NCI-H146 treated with DMSO at 0.1 percent for 48 hours (cell line): ENCODE measurements around the gene SERGEF.
A peak's percentile ranks its signal among the peaks of the same experiment; 100 is the strongest.

Experiments
- DNase-seq: peaks from one replicate; lab custom pipeline; 2025; ENCODE audit not compliant: unreplicated experiment; lab: John Stamatoyannopoulos, UW

The SERGEF gene

DNA sequence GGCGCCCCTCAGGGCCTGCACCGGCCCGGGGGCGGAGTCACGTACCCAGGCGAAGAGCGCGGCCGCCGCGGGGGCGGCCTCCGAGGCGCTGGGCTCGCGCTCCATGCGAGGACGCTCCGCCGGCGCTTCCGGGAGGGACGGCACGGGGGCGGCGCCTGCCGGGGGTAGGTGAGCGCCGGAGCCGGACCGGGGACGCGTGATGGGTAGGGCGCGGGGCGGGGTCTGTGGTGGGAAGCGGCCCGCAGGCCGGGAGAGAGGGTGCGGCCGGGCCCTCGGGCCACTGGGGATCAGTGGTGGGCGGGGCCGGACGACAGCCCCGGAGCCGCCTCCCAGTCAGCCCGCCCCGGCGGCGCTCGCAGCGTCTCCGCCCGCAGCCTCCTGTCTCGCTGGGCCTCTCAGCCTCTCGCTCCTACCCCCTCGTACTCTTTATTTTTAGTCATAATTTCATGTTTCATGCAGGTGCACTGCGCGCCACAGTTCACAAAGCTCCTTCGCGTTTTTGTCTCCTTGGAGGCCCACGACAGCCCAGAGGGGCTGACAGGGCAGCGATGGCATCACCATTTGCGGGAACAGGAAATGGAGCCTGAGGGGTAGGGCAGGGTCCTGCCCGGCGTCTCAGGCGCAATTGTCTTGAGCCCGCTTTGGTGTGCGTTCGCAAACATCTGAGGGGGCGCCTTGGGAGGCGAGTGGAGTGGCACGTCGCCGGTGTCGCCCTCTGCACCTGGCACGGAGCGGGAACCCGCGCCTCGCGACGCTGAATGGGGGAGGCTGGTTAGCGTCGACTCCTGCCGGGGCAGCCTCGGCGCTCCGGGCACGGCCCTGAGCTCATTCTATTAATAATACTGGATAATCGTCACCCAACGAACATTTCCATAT, at the start of gene SERGEF:
Gene SERGEF (minus strand): TSS at position 142 of the 876 bp plus-strand sequence. CDS start 37 bp downstream, at position 105.
- DNase-seq, result peak; percentile 90

DNA sequence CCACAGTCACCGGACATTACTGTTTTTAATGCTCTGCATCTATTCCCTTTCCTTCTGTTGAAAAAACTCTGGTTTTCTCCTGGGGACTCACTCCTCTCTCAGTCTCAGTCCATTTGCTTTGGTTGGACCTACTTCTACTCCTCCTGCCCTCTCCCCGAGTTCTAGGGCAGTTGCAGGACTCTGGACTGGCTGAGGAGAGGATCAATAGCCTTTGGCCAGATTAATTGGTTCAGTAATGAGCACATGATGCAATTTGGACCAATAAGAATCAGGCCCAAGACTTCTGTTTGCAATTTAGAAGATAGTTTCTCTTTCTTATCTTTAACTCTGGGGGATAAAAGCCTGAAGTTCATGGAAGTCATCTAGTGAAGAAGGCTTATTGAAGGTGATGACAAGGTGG, 48.5 kb upstream of the SERGEF start:
- no peak for DNase-seq

DNA sequence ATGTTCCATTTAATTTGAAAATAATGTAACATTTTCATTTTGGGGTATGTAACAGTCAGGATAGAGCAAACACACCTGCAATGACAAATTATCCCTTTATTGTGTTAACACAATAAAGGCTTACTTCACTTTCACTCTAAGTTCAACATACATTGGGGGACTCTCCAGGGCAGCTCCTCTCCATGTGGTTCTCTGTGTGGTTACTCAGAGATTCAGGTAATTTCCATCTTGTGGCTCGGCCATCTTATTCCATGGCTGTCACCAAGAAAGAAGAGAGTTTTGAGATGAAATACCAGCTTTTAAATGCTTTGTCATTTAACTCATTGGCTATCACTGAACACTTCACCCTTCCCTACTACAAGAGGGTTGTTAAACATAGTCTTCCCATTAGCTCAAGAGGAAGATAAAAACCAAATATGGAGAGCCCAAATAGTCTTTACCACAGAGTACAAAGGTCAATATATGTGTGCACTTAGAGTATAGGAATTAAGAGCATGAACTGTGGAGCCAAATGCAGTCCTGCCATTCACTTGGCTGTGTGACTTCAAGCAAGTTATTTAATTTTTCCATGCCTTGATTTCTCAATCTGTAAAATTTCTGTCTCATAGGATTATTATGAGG, 43.8 kb upstream of the SERGEF start:
- DNase-seq, result peak; percentile 28

DNA sequence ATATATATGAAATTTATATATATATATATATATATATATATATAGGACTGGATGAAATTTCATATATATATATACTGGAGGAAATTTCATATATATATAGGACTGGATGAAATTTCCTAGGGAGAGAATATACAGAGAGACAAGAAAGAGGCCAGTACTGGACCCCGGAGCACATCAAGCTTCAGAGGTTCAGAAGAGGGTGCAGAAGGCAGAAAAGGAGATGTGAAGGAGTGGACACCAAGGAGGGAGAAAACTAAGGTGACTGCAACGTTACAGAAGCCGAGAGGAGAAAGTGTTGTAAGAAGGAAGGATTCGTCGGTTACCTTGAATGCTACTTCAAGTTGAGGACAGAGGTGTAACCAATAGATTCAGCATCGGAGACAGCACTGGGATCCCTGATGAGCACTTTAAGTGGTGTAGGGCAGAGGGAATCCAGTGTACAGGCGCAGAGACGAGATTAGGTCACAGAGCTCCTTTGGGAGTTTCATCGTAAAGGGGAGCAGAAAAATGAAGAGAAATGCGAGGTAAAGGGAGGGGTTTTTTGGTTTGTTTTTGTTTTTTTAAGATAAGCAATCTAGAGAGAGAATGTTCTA, 41.8 kb upstream of the SERGEF start:
- no peak for DNase-seq

DNA sequence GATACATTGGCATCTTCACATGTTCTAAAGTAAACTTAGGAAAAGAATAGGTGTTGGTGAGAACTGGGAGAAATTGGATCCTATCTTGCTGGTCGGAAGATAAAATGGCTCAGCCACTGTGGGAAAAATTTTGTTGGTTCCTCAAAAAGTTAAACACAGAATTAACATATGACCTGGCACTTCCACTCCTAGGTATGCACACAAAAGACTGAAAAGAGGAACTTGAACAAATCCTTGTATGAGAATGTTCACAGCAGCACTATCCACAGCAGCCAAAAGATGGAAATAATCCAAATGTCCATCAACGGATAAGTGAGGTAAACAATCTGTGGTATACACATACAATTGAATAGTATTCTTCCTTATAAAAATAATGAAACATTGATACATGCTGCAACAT, 38.0 kb upstream of the SERGEF start:
- no peak for DNase-seq

DNA sequence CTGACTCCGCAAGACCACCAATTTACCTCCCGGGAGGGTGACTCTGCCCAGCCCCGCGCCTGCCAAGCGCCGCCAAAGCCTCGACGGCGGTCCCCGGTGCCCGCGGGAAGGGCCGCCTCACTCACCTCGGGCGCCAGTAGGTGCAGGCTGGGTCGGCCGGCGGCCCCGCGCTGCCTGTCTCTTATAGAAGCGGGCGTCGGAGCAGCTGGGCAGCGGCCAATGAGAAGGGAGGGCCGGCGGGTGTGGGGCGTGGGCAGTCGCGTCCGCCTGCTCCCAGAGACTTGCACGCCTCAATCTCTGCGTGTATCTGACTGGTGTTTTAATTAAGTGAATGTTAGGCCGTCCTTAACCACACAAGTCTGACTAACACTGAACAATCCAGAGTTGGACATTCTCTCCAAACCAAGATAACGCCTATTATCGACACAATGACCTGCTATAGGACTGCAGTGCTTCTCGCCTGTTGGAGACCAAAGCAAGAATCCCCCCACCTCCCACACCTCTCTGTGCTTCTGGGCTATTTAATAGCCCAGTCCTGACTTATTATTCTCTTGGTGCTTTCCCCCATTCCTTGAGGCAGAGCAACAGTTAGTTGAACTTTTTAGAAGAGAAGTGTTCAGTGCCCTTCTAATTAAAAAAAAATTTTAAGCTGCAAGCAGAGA, 33.4 kb upstream of the SERGEF start, which contains the start of gene TPH1:
Gene TPH1 (minus strand): TSS at position 154 of the 662 bp plus-strand sequence. CDS start 5,507 bp downstream, outside the sequence.
- peak; percentile 59 for DNase-seq

DNA sequence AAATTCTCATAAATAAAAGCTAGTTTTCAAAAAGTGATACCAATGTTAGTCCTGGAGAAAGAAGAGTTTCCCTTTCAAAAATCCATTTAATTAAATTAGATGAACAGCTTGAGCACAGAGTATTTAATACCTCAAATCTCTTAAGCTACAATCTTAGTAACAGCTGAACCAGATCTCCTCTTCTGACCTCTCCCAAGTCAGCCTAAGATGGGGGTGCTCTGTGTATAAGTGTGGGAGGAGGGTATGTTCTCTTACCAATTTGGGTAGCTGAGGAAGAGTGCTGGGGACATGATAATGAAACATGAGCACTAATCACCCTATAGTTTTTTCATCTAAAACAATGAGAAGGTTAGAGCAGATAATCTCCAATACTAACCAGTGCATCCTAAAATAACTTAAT, 23.6 kb upstream of the SERGEF start:
- no peak for DNase-seq

DNA sequence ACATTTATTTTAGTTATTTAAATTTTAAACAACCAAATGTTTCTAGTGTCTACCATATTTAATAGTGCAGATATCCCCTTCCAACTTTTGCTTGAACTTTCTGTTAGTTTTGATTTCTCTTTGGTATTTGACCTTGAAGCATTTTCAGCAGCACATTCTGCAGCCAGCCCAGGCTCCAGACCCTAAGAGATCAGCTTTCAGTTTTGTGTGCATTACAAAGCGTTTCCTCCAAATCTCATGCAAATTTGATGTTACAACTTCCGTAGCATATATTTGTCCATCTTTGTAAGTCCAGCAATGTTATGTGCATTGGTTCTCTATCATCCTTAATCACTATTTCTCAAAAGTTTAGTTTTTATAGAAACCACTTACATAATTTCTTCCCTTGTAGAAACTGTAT, 14.6 kb upstream of the SERGEF start:
- DNase-seq, result no peak

DNA sequence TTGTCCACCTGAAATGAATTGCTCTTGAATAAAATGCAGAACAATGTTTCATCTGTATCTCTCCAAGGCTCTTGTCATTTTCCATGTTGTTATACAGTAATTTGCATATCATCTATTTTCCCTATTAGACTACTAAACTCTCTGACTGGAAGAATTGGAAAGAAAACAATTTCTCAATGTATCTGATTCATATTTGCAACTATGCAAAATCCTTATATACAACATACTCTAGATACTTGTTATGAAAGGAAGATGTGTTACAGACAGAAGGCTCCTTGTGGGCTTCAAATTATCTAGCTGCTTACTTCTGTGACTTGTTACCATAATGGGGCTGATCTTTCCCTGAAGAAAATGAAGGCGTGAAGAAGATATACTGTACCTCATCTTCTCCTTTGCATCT, 9.6 kb upstream of the SERGEF start:
- no peak for DNase-seq

DNA sequence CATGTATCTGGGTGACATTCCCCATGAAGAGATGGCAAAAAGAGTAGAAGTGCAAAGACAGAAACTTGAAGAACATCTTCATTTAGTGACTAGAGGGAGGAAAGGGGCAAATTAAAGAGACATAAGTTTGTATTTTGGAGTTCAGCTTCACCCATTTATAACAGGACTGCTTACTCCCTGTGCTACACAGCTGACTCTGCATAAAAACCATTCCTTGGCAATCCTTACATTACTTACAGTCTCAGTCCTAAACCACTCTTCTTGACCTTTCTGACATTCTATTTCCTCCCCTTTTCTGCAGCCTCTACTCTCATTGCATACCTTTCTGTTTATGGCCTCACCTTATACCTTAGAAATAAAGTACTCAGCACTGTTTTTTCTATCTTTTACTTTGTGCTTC, 6.8 kb upstream of the SERGEF start:
- DNase-seq, result no peak

DNA sequence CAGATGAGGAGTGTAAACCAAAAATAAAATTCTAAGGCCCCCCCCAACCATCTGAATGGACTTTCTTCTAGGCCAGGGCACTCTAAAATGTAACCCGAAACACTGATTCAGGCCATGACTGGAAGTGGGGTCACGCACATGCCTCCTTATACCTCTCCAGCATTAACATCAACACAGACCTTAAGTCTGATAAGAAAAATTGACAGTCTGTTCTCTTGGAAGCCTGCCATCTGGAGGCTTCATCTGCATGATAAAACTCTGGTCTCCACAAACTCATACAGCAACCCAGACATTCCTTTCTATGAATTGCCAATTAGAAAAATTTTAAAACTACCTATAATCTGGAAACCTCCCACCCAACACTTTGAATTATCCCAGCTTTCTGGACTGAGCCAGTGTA, 3.9 kb upstream of the SERGEF start:
- no peak for DNase-seq

DNA sequence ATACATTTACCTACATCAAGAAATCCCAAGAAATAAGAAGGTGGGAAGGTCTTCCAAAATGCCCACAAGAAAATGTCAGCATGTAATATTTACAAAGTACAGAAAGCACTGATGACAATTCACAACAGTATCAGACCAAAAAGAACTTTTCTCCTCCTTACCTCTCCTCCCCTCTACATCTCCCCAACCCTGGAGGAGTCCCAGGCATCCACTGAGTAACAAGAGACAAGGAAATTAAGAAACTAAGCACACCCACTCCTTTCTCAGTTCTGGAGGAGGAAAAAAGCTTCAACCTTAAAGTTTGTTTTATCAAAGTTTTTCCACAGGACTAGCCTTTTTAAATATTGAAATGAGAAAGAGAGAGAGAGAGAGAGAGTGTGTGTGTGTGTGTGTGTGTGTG, 2.0 kb upstream of the SERGEF start:
- DNase-seq, result no peak

DNA sequence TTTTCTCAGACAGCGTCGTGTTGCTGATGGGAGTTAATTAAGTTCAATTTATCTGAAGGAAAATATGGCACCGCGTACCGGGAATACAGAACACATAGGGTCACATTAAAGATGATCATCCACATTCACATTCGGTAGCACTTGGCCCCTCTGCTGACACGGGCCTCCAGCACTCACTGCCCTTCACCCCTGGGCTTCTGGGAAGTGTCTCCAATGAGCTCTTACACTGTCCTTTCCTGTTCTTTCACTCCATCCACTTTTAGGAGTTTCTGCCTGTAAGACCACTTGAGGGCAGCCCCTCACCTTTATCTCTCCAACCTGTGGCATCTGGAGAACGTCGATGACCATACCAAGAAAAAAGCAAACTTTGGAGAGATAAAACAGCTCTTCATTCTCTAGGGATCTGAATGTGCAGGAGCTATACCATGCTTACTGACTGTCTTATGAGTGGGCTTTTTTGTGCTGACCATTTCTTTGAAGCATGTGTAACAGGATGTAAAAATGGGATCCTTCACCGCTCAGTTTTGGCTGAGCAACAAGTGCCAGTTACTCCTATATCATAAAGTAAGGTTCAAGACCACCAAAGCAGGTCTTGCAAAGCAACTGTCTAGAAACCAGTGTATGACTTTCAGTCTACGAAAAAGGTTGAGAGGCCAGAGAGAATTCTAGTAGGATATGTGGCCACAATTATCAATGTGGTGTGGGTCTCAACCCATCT, 1.1 kb upstream of the SERGEF start:
- DNase-seq, result peak; percentile 39

DNA sequence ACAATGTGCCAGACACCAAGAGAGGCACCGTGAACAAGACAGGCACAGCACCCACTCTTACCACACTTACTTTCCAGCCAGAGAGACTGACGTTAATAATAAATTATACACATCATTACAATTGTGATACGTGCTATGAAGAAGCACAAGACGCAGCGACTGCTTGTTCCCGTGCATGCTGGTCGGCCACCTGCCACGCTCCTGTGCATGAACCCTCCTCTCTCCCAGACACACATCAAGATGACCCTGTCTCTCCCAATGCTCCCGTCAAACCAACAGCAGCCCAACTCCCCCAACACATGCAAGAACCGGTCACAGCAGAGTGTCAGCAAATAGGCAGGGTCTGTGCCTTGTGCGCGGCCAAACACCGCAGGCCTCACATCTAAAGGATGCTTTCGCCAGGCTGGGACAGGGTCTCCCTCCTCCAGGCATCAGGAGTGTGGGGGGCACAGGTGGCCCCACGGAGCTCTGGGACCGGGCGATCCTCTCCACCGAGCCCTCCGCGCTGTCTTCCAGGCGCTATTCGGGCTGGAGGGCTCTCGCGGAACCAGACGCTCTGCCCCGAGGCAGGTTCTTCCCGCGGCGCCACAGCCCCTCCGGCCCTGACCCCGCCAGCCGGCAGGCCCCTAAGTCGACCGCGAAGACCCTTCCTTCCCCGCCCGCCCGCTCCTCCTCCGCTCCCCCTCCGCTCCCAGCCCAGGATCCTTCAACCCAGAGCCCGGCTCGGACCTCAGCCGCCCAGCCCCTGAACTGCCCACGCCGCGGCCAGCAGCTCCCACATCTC, 533 bp downstream of the SERGEF start:
- peak; percentile 26 for DNase-seq

DNA sequence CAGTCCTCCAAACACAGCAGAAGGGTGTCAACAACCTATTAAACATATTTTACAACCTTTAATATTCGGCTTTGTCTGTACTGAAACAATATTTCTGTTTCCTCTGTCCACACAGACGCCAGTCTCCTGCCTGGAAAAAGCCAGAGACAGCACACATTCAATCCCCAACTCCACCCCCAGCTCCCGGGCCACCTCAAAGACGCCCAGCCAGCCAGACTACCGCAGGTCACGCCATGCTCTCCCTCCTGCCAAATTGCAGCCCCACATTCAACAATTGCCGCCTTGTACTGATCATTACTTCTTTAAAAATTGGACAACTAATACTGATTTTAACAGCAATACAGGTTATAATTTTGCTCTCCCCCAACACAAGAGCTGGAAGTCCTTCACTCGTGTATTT, 1.2 kb downstream of the SERGEF start:
- DNase-seq, result no peak

DNA sequence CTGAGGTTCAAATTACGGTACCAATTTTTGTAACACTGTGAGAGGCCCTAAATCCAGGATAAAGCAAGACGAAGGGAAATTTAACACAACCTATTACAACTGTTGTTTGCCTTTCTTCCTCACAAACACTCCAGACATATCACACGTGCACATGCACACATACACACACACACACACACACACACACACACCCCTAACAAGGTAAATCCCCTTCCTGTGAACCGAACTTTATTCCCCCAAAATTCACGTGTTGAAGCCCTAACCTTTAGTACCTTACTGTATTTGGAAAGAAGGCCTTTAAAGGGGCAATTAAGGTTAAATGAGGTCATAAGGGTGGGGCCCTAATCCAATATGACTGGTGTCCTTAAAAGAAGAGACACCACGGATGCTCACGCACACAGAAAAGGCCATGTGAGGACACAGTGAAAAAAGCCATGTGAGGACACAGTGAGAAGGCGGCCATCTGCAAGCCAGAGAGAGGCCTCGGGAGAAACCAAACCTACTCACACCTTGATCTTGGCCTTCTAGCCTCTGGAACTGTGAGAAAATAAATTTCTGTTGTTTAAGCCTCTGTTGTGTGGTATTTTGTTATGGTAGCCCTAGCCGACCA, 1.8 kb downstream of the SERGEF start:
- DNase-seq, result no peak

DNA sequence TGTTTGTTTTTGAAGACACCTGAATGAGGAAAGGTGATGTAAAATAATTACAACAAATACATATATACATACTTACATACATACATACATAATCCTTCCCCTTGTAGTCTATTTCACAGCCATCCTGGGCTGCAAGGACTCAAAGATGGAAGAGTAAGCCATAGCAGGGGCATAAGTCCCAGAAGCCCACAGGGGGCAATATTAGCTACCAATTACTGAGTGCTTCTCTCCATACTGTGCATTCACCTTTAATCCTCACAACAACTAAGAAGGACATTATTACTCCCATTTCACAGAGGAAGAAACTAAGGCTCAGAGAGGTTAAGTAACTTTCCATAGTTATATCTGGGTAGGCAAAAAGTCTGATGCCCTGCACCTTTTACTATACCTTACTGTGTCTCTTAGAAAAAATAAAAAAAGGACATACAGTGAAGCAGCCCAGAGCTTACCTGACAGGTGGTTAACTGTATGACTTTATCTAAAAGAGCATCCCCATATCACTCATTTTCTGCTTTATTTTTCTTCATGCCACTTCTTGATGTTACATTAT, 2.7 kb downstream of the SERGEF start:
- no peak for DNase-seq

DNA sequence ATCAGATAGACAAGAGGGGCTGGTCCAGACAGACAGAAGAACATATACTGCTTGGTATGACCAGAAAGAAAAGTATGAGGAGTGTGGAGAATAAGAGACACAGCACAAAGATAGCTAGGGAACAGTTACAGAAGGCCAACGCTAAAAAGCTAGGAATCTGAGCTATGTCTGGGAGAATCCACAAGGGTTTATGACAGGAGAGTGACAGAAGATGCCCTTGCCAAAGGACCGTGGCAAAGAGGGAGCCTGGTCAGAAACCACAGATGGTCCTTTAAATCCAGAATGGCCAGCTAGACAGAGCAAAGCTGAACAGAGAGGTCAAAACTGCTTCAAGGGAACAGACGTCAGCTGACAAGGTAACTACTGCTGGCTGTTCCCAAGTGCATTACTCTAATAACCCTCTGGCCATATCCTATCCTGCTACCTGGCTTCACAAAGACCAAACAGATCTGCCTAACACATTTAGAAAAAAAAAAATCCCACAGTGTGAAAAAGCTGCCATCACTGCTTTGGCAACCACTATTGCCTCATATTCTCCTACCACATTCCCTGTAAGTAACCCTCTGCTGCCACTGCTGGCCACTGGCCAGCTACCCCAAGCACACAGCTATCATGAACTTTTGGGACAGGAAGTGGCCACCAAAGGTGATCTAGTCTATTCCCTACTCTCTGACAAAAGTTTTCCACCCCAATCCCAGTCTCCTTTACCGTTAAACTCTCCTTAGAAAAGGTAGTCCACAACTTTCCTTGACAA, 7.3 kb downstream of the SERGEF start:
- DNase-seq, result no peak

DNA sequence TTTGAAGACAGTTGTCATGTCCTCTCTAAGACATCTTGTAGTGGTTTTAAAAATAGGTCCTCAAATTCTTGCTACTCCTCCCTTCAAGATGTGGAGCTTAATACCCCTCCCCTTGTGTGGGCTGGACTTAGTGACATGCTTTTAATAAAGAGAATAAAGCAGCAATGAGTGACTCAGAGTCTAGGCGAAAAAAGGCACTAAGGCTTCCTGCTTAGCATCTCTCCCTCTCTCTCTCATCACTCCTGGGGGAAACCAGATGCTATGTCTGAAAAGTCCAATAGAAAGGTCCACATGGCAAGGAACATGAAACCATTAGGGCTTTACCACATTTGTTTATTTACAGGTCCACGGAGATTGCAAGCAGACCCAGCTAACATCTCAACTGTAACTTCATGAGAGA, 11.7 kb downstream of the SERGEF start:
- DNase-seq, result no peak
